IPS DF 4.7 (cell line): ENCODE measurements around the gene BHLHE23.

Source experiments
- DNase-seq: peaks from one replicate; pipeline ENCODE4 v3.0.0-alpha.2; 2013; ENCODE audit warnings: low spot score; ENCODE audit errors: extremely low read depth

BHLHE23 gene

DNA sequence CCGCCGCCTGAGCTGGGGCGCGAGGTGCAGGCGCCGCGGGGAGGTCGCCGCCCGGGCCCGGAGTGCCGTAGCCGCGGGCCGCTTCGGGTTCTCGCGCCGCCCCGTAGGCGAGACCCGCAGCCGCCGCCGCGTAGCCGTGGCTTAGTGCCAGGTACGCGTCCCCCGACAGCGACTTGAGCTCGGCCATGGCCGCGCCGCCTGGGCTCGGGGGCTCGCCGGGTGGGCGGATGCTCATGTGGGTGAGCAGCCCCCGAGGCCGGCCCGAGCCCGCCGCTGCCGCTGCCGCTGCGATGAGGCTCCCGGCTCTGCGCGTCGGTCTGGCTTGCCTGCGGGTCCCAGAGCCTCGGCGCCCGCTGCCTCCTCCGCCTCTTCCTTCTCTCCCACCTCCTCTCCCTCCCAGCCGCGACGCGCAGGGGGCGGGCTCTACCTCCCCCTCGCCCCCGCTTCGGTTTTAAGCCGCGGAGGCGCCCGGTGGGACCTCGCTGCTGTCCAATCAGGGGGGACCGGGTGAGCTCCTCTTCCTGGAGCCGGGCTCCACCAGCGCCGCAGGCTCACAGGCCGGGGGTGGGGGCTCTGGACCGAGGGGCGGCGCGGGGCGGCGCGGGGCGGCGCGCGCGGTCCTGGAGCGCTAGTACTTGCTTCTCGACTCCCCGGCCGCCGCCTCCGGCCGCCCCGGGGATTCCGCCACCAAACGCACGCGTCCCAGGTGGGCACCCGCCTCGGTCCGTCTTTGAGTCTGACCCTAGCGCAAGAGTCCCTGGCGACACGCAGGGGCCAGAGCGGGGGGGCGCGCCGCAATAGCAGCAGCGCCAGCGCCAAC is at the start of gene BHLHE23:
Gene BHLHE23 (minus strand): TSS at position 425 of the 820 bp plus-strand sequence. CDS start 190 bp downstream, at position 235.
- DNase-seq = no peak

DNA sequence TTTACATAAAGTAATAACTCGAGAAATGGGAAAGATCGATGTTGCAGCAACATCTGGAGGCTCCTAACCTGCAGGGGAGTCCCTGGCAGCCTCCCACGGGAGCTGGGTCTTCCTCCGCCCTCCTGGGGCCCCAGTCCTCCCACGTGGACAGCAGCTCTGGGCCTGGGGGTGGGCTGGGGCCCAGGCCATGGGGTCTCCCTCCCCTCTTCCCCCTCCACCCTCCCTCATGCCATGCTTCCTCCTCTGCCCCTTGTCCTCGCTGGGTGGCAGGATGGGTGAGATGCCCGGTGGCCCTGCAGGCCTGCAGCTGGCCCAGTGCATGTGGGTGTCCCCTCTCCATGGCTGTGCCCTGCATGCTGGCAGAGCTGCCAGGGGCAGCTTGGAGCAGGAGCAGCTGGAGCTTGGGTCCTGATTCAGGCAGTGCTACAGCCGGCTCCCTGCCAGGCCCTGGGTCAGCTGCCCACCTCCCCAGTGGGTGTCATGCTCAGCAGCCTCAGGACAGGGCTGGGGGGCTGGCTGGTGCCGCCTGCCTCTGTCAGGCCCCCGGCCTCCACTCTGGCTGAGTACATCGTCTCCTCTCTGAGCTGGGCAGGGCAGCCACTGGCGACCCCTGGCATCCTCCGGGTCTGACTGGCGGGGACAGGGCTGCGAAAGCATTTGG is 48.9 kb upstream of the BHLHE23 start:
- DNase-seq = no peak

DNA sequence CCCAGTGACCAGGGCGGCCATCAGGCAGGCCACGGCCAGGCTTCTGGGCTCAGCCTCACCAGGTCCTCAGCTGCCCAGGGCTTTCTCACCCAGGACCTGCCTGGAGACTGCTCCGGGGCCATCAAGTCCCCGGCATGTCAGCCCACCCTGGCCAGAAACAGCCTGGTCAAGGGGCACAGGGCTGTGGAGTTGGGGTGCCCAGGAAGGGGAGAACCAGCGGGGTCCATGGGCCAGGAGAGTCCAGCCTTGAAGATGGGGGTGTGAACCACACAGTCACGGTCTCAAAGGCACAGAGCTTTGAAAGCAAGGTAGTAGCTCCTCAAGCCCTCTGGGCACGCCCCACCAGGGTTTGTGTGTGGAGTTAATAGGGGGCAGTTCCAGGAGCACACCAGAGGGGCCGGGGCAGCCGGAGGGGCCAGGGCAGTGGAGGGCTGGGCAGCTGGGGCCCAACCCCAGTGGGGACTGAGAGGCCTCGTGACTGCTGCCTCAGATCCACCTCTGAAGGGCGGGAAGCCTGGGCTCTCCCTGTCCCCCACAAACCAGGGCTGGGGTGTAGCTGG is 48.0 kb upstream of the BHLHE23 start:
- DNase-seq = no peak

DNA sequence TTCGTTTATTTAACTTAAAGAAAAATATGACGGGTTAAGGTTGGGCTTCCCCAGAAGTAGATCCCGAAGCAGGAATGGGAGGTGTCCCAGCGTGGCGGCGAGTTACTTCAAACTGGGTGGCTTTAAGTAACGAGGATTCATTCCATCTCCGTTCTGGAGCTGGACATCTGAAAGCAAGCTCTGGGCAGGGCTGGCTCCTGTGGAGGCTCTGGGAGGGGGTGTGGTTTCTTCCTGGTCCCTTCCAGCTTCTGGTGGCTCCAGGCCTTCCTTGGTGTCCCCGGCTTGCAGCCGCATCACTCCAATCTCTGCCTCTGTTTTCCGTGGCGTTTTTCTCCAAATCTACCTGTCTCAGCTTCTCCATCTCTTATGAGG is 47.3 kb upstream of the BHLHE23 start:
- no peak for DNase-seq

DNA sequence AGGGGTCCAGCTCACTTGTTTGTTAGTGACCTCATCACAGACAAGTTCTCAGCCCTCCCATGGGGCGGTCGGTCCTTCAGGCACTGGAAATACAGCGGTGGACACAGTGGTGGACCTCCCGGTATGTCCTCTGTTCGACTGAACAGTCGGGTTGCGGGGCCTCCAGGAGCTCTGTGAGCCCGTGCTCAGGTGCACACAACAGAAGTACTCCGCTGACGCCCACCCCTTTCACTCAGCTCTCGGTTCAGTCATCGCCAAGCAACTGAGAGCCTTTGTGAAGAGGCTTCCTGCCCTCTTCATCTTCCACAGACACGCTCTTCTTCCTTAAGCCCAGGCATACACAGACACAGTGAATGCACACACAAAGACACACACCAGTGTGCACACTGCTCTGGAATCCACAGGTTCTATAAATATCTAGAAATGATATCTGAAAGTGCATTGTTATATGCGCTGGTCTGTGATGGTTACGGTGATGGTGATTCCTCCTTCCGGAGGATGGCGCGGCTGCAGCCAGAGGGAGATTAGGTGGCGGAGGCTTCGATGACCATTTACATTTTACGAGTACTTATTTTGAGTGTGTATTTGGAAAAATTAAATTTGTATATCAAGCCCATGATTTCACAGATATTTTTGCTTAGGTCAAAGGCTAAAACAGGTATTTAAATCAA is 46.8 kb upstream of the BHLHE23 start:
- DNase-seq = no peak

DNA sequence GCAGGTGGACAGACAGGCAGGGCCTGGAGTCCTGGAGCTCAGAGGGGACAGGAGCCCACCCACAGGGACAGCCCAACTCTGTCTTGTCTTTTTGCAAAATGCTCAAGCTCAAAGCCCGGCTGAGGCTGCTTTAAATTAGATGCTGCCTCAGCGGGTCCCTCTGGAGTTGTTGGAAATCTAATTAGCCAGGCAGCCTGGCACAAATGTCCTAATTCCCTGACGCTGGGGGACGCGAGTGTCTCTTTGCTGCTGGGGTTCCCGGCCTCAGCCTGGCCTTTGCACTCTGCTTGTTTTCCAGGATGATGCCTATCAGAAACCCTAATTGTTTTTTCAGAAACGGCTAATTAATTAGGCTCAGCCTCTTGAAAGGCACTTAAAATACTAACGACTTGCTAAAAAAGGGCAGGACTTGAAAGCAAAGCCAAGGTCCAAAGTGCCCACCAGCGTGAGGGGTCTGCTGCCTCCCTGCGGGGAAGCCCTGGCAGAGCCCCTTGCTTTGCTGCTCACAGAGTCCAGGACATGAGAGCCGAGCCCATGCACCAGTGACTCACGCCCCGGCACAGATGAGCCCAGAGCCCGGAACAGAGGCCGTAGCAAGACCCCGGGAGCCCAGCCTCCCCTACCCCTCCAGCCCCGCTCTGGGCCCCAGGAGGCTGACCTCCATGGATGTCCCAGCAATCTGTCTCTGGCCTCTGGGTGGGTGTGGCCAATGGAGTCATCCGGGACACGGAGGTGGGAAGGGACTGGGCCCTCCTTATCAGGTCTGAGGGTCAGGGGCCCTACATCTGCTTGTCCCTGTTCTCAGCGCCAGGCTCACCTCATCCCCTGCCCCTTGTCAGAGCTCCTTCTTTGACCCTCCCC is 46.0 kb upstream of the BHLHE23 start:
- DNase-seq = no peak

DNA sequence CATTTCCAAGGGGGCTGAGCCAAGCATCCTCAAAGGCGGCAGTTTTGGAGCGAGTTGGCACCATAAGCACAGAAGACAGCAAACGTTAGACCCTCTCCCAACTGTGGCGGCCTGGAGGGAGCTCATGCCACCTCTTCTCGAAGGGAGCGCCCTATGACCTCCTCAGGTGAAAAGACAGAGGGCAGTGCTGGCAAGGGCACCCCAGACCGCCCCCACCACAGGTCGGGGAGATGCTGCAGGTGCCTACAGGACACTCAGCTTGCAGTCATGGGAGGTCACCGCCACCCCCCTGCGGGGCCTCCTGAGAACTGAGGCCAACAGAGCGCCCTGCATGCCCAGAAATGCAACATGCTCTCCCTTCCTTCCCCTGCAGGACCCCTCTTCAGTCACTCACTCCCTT is 45.1 kb upstream of the BHLHE23 start:
- DNase-seq = no peak

DNA sequence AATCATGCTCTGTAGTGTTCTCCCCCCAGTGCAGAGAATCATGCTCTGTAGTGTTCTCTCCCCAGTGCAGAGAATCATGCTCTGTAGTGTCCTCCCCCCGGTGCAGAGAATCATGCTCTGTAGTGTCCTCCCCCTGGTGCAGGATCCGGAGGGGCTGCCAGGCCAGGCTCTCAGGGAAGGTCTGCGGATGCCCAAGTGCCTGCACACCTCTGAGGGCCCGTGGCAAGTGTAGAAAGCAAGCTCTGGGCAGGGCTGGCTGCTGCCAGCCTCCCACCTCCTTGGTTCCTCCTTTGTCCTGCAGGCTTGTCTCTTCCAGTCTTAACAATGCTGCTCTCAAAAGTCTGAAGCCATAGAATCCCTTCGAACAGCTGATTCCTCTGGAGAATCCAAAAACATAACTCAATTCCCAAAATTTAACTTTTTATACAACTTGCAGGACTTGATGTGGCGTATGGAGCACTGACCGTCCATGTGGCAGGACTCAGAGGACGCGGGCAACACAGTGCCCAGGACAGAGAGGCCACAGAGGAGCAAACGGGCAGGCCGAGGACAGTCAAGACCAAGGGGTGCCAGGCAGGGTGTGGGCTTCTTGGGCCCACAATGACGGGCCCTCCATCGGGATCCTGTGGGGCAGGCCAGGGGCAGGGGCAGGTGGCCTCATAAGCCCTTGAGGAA is 44.6 kb upstream of the BHLHE23 start:
- no peak for DNase-seq

DNA sequence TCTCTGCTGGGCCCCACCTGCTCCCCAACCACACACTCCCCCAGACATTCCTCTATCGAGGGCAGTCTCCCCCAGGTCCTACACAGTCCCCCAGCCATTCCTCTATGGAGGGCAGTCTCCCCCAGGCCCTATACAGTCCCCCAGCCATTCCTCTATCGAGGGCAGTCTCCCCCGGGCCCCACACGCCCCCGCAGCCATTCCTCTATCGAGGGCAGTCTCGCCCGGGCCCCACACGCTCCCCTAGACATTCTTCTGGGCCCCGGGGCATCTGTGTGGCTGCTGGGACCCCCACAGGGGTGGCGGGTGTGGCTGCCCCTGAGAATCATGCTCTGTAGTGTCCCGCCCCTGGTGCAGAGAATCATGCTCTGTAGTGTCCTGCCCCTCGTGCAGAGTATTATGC is 43.6 kb upstream of the BHLHE23 start:
- DNase-seq = no peak

DNA sequence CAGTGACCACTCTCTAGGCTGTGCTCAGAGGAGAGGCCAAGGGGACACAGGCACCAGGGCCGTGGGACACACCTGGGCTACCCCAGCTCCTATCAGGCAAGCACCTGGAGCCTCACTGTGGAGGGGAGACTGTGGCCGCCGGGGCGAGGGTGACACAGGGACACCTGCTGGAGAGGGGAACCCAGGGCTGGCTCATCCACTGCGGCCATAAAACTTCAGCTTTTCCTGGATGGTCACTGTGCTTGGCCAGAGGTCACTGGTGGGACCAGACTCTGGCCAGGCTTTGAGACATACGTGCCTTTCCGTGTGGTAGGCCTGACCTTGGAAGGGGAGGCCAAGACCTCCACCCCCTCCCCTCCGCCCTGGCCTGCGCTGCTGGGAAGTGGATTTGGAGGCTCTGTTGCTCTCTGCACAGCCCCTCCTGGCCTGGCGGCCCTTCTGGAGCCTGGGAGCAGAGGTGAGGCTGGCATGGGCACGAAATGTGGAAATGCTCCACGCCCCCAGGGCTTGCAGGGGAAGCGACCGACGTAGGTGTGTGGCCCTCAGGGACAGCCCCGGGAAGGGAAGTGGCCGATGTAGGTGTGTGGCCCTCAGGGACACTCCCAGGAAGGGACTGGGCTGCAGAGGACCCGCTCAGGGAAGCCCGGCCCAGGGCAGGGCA is 42.9 kb upstream of the BHLHE23 start:
- no peak for DNase-seq

DNA sequence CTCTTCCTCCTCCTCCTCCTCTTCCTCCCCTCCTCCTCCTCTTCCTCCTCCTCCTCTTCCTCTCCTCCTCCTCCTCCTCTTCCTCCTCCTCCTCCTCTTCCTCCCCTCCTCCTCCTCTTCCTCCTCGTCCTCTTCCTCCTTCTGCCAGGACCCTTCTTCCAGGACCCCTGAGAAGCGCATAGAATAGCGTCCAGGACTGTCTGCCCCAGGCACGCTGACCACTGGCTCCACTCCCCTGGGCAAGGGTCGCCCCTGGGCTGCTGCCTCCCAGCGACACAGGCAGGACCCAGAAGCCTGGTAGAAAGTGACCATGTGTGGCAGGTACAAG is 42.4 kb upstream of the BHLHE23 start:
- no peak for DNase-seq

DNA sequence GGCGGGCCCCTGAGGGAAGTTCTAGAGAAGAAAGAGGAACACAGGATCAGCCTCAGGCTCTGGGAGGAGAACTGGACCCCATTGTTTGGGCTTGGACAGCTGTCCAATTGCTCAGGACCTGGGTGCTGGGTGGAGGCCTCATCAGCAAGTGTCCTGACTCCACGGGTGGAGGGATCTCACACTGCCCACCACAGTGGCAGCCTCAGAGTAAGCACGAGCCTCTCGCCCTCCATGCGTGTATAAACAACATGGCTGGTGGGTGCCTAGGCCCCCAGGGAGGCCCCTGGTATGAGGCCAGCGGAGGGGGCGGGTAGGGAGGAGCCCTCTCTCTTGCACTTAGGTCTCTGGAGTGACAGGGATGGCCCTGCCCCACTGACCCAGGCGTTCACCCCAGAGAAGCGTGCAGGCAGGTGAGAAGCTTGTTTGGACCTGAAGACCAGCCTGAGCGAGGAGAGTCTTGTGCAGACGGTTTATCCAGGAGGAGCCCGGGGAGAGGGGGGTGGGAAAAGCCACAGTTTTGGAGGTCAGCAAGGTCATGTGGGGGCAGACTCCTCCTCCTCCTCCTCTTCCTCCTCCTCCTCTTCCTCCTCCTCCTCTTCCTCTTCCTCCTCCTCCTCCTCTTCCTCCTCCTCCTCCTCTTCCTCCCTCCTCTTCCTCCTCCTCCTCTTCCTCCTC is 41.9 kb upstream of the BHLHE23 start:
- DNase-seq = no peak

DNA sequence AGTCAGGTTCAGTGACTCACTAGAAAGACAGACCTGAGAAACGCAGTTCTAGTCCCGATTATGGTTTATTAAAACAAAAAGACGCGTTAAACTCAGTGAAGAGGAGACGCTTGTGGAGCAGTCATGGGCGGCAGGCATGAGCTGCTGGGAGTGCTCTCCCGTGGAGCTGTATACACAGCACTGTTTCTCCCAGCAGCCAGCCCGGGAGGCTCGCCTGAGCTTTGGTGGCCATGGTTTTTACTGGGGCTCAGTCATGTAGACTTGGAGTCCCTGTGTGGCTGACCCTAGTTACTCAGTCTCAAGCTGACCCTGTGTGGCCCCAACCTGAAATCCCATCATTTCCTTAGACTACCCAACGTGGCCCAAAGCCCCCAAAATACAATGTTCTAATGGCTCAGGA is 41.2 kb upstream of the BHLHE23 start:
- DNase-seq = no peak

DNA sequence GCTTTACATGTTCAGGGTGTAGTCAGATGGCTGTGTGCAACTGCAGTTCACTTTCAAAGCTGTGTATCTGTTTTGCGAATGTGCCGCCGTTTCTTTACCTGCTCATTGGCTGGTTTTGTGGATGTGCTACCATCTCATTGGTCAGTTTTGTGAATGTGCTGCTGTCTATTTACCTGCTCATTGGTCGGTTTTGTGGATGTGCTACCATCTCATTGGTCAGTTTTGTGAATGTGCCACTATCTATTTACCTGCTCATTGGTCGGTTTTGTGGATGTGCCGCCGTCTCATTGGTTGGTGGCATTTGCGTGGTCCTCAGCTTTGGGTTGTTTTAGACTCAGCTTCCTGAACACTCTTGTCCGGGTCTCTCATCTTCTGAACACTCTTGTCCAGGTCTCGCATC is 40.5 kb upstream of the BHLHE23 start:
- DNase-seq = no peak

DNA sequence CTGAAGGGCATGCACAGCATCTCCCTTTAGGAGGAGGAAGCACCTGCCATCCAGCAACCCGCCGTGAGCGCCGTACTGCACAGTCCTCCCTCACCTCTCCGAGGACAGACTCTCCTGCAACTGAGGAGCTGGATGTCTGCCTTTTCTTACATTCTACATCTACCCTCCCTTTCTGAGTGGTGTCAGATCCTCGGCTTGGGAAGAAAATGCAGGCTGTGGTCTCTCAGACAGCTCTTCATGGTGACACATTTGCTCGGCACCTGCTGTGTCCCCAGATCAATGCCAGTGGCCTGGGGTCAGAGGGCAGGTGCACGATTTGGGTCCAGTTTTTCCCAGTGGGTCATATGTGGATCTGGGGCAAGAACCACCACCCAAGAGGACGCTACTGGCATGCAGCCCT is 40.1 kb upstream of the BHLHE23 start:
- no peak for DNase-seq

DNA sequence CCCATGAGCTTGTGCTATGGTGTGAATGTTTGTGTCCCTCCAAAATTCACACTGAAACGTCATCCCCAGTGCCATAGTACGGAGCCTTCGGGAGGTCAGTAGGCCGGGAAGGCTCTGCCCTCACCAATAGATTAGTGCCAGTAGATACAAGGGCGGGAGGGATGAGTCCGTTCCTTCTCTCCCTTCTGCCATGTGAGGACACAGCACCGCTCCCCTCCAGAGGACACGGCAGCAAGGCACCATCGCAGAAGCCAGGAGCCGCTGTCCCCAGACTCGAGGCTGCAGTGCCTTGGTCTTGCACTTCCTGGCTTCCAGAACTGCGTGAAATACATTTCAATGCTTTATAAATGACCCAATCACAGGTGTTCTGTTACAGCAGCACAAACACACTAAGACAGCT is 39.2 kb upstream of the BHLHE23 start:
- DNase-seq = no peak

DNA sequence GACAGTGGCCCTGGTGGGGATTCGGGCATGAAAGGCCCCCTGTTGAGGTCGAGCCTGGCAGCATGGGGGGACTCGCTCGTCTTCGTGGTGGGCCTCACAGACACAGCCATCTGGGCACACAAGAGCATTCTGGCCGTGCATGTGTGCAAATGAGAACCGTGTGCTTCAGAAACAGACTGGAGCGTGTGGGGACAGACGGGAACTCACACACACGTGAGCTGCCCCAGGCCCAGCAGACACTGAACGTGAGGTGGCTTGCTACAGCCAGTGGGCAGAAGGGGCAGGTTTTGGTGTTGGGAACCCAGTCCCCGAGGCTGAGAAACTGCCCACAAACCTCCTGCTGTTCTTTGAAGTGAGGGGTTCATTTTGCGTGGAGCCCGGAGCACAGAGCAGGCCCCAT is 38.6 kb upstream of the BHLHE23 start:
- no peak for DNase-seq

DNA sequence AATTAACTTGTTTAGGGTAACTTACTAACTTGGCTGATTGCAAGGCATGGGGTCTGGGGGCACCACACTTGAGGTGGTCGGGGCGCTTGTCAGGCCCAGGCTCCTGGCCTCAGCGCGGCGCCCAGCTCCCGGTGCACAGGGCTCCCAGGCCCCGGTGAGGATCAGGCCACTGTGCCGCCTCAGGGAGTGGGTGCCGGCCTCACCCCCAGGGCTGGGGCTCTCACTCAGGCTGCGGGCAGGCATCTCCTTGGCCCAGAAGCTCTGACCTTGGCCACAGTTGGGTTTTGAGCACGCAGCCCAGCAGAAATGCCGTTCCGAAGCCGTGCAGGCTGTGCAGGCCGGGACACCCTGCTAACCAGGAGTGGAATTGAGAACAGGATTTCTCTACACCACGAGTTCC is 37.8 kb upstream of the BHLHE23 start:
- DNase-seq = no peak

DNA sequence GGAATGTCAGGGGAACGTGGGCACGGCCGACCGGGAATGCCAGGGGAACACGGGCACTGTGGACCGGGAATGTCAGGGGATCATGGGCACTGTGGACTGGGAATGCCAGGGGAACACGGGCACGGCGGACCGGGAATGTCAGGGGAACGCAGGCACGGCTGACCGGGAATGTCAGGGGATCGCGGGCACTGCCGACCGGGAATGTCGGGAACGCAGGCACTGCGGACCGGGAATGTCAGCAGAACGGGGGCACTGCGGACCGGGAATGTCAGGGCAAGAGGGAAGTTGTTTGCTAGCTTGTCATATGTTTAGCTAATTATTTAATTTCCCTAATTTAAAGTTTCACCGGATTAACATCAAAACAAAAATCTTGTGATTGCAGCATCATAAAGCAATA is 37.4 kb upstream of the BHLHE23 start:
- no peak for DNase-seq
